ENCODE results near the gene WDR46. TPM values are rescaled to one million over a fixed set of nuclear protein-coding genes. Genes with fewer than 3 reads are reported as not detected.

Gene WDR46
- total RNA-seq, 1 experiment from 2014 or later, result 52.4 TPM

DNA sequence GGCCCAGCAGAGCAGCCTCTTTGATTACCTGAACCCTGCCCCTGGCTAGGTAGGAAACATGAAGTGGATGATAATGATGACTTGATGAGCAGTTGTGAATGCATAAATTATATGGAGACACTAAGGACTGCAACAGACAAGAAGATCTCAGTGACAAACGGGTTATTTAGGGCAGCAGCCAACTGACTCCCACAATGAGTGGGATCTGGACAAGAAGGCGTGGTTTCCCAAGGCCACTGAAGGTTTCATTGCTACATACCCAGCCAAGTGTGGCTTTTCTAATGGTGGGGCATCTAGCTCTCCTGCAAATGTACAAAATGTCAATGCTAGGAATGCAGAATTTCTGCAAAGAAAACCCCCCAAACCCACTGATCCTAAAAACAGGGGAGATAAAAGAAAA is 51.3 kb downstream of the WDR46 start:
- no peak overlapping the region for H2AFZ ChIP-seq
- no peak overlapping the region for H3K4me2 ChIP-seq
- H3K27me3 ChIP-seq (ENCODE audit: insufficient read depth, low read depth), result peaks cover 94% of the 10 kb centered on the region
- no peak for TF ChIP-seq EZH2 (IDR thresholded peaks at IDR 0.05; ENCODE audit: low read depth)
- TF ChIP-seq, protein P1, sequence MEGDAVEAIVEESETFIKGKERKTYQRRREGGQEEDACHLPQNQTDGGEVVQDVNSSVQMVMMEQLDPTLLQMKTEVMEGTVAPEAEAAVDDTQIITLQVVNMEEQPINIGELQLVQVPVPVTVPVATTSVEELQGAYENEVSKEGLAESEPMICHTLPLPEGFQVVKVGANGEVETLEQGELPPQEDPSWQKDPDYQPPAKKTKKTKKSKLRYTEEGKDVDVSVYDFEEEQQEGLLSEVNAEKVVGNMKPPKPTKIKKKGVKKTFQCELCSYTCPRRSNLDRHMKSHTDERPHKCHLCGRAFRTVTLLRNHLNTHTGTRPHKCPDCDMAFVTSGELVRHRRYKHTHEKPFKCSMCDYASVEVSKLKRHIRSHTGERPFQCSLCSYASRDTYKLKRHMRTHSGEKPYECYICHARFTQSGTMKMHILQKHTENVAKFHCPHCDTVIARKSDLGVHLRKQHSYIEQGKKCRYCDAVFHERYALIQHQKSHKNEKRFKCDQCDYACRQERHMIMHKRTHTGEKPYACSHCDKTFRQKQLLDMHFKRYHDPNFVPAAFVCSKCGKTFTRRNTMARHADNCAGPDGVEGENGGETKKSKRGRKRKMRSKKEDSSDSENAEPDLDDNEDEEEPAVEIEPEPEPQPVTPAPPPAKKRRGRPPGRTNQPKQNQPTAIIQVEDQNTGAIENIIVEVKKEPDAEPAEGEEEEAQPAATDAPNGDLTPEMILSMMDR (conservative IDR thresholded peaks at IDR 0.05), result no peak
- no peaks in the 10 kb centered on the region for H3K9me2 ChIP-seq (ENCODE audit: insufficient read depth)
- no peaks in the 10 kb centered on the region for H3K4me1 ChIP-seq (replicated peaks; ENCODE audit: insufficient read depth)
- intact Hi-C loops (cut with micrococcal nuclease; ENCODE audit: unreplicated experiment), result no loop called here
- no peaks in the 10 kb centered on the region for H3K79me2 ChIP-seq (ENCODE audit: low read depth)
- CTCF ChIA-PET, result no interaction called here
- H3K36me3 ChIP-seq (ENCODE audit: low read depth), result no peaks in the 10 kb centered on the region
- no peaks in the 10 kb centered on the region for H3F3A ChIP-seq (ENCODE audit: insufficient read depth, low read depth)
- no peak for DNase-seq
- no peak overlapping the region for H3K4me3 ChIP-seq
- H3K27ac ChIP-seq, result no peak overlapping the region
- no peaks in the 10 kb centered on the region for H3K9me3 ChIP-seq (ENCODE audit: insufficient read depth, low read depth)
- POLR2A ChIA-PET (ENCODE audit: unreplicated experiment), result no interaction called here
- H4K20me1 ChIP-seq (ENCODE audit: insufficient read depth), result no peaks in the 10 kb centered on the region
- BruUV-seq (replicated peaks), result no TSS peak

DNA sequence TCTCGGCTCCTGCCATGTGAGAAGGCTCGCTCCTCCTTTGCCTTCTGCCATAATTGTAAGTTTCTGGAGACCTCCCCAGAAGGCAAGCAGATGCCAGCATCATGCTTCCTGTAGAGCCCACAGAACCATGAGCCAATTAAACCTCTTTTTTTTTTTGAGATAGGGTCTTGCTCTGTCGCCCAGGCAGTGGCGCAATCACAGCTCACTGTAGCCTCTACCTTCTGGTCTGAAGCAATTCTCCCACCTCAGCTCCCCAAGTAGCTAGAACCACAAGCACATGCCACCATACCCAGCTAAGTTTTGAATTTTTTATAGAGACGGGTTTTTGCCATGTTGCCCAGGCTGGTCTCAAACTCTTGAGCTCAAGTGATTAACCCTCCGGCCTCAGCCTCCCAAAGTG is 52.2 kb downstream of the WDR46 start:
- H3F3A ChIP-seq (ENCODE audit: insufficient read depth, low read depth), result no peaks in the 10 kb centered on the region
- no peaks in the 10 kb centered on the region for H3K36me3 ChIP-seq (ENCODE audit: low read depth)
- H3K27me3 ChIP-seq (ENCODE audit: insufficient read depth, low read depth), result peaks cover 91% of the 10 kb centered on the region
- no peak overlapping the region for H3K4me2 ChIP-seq
- H3K9me2 ChIP-seq (ENCODE audit: insufficient read depth), result no peaks in the 10 kb centered on the region
- POLR2A ChIA-PET (ENCODE audit: unreplicated experiment), result interaction anchor here (0.7 kb wide), 1 partner anchor 115 kb away, joined by 16 read pairs; no protein-coding TSS in a partner anchor
- H4K20me1 ChIP-seq (ENCODE audit: insufficient read depth), result no peaks in the 10 kb centered on the region
- no peak for DNase-seq
- intact Hi-C loops (cut with micrococcal nuclease; ENCODE audit: unreplicated experiment), result no loop called here
- H2AFZ ChIP-seq, result no peak overlapping the region
- CTCF ChIA-PET, result no interaction called here
- H3K4me3 ChIP-seq, result no peak overlapping the region
- BruUV-seq (replicated peaks), result no TSS peak
- H3K27ac ChIP-seq, result no peak overlapping the region
- no peaks in the 10 kb centered on the region for H3K4me1 ChIP-seq (replicated peaks; ENCODE audit: insufficient read depth)
- TF ChIP-seq EZH2 (IDR thresholded peaks at IDR 0.05; ENCODE audit: low read depth), result no peak
- TF ChIP-seq, protein P1 (conservative IDR thresholded peaks at IDR 0.05), result no peak
- H3K9me3 ChIP-seq (ENCODE audit: insufficient read depth, low read depth), result no peaks in the 10 kb centered on the region
- H3K79me2 ChIP-seq (ENCODE audit: low read depth), result no peaks in the 10 kb centered on the region

DNA sequence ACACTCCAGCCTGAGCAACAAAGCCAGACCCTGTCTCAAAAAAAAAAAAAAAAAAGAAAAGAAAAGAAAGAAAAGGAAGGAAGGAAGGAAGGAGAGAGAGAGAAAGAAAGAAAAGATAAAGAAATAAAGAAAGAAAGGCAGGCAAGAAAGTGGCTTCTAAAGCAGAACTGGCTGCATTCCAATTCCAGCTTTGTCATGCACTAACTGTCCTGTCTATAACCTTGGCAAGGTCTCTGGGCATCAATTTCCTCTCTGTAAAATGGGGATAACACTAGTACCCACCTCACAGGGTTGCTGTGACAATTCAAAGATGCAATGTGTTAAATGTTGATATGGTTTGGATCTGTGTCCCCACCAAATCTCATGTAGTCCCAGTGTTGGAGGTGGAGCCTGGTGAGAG is 52.7 kb downstream of the WDR46 start:
- H3K4me1 ChIP-seq (replicated peaks; ENCODE audit: insufficient read depth), result no peaks in the 10 kb centered on the region
- TF ChIP-seq, protein P1 (conservative IDR thresholded peaks at IDR 0.05), result no peak
- no peak for TF ChIP-seq EZH2 (IDR thresholded peaks at IDR 0.05; ENCODE audit: low read depth)
- H3K9me2 ChIP-seq (ENCODE audit: insufficient read depth), result no peaks in the 10 kb centered on the region
- H3K9me3 ChIP-seq (ENCODE audit: insufficient read depth, low read depth), result no peaks in the 10 kb centered on the region
- no peak overlapping the region for H3K4me3 ChIP-seq
- no peak overlapping the region for H3K27ac ChIP-seq
- POLR2A ChIA-PET (ENCODE audit: unreplicated experiment), result interaction anchor here (0.7 kb wide), 1 partner anchor 114 kb away, joined by 16 read pairs; no protein-coding TSS in a partner anchor
- peaks cover 90% of the 10 kb centered on the region for H3K27me3 ChIP-seq (ENCODE audit: insufficient read depth, low read depth)
- no peaks in the 10 kb centered on the region for H3K79me2 ChIP-seq (ENCODE audit: low read depth)
- H3F3A ChIP-seq (ENCODE audit: insufficient read depth, low read depth), result no peaks in the 10 kb centered on the region
- no peaks in the 10 kb centered on the region for H4K20me1 ChIP-seq (ENCODE audit: insufficient read depth)
- intact Hi-C loops (cut with micrococcal nuclease; ENCODE audit: unreplicated experiment), result no loop called here
- no peak for DNase-seq
- CTCF ChIA-PET, result no interaction called here
- H3K4me2 ChIP-seq, result no peak overlapping the region
- no TSS peak for BruUV-seq (replicated peaks)
- H3K36me3 ChIP-seq (ENCODE audit: low read depth), result no peaks in the 10 kb centered on the region
- H2AFZ ChIP-seq, result no peak overlapping the region

Measured in PC-9 (cell line).